GM12873 (cell line): ENCODE data around the gene MOB2.

ENCODE experiments used
- CTCF ChIP-seq: IDR thresholded peaks from 2 replicates; pipeline ENCODE4 v1.5.1; 2012; ENCODE audit warnings: low read depth, mild to moderate bottlenecking, moderate library complexity, low read length, control low read depth; ENCODE audit not compliant: insufficient read depth; ENCODE audit errors: missing control alignments

Gene MOB2

GRCh38 chr11:1436468-1437039 lies 50.0 kb downstream of the MOB2 start:
- TF ChIP-seq CTCF = no peak

- no peak for TF ChIP-seq CTCF
Measured at GRCh38 chr11:1435820-1436467, 50.6 kb downstream of the MOB2 start.

GRCh38 chr11:1433977-1434640 lies 52.5 kb downstream of the MOB2 start:
- no peak for TF ChIP-seq CTCF

GRCh38 chr11:1433568-1433967 lies 53.0 kb downstream of the MOB2 start:
- no peak for TF ChIP-seq CTCF

GRCh38 chr11:1428762-1429316 lies 57.7 kb downstream of the MOB2 start:
- no peak for TF ChIP-seq CTCF

- no peak for TF ChIP-seq CTCF
Measured at GRCh38 chr11:1425439-1425838, 61.1 kb downstream of the MOB2 start.

- no peak for TF ChIP-seq CTCF
Measured at GRCh38 chr11:1425006-1425405, 61.6 kb downstream of the MOB2 start.
